HEK293T (cell line): ENCODE data around the gene PTPRD.

Experiments used
- ARNT ChIP-seq: fragments of 450-650 bp; IDR thresholded peaks from 2 replicates; pipeline ENCODE4 v1.6.1; 2017; ENCODE audit warnings: mild to moderate bottlenecking
- BHLHE40 ChIP-seq: fragments of 450-650 bp; IDR thresholded peaks from 2 replicates; pipeline ENCODE4 v1.6.1; 2016; ENCODE audit warnings: mild to moderate bottlenecking, moderate library complexity, borderline replicate concordance
- FOXA1 ChIP-seq: fragments of 450-650 bp; IDR thresholded peaks from 2 replicates; pipeline ENCODE4 v1.6.1; 2016; ENCODE audit warnings: mild to moderate bottlenecking
- FOXK2 ChIP-seq: fragments of 450-650 bp; IDR thresholded peaks from 2 replicates; pipeline ENCODE4 v1.6.1; 2016; ENCODE audit warnings: mild to moderate bottlenecking
- NFRKB ChIP-seq: fragments of 450-650 bp; IDR thresholded peaks from 2 replicates; pipeline ENCODE4 v1.6.1; 2016; ENCODE audit warnings: mild to moderate bottlenecking, moderate library complexity
- PKNOX1 ChIP-seq: fragments of 450-650 bp; IDR thresholded peaks from 2 replicates; pipeline ENCODE4 v1.6.1; 2016
- SP1 ChIP-seq: fragments of 450-650 bp; IDR thresholded peaks from 2 replicates; pipeline ENCODE4 v1.6.1; 2017
- SUZ12 ChIP-seq: fragments of 450-650 bp; IDR thresholded peaks from 2 replicates; pipeline ENCODE4 v1.6.1; 2016; ENCODE audit warnings: mild to moderate bottlenecking
- TARDBP ChIP-seq: fragments of 450-650 bp; IDR thresholded peaks from 2 replicates; pipeline ENCODE4 v1.6.1; 2016
- ZNF384 ChIP-seq: fragments of 450-650 bp; IDR thresholded peaks from 2 replicates; pipeline ENCODE4 v1.6.1; 2016

GRCh38 chr9:9912459-9912858 is 700.3 kb downstream of the PTPRD start:
- TF ChIP-seq PKNOX1 (no peak), SP1 (no peak), SUZ12 (no peak), ARNT (no peak), NFRKB (no peak), TARDBP (no peak), BHLHE40 (no peak), FOXA1 (no peak), ZNF384 (no peak), FOXK2 (no peak)
